ENCODE results near the gene TFB2M. TPM values are rescaled to one million over a fixed set of nuclear protein-coding genes. Genes with fewer than 3 reads are reported as not detected.

TFB2M gene
- polyA plus RNA-seq, 1 donor from 2014 or later, result 19.1 TPM

- Mint-ChIP-seq H3K36me3 (no peaks in the 10 kb centered on the region), H3K27ac (peak within 1 kb of the TSS; percentile 21 to 92 (median 30)), H3K9me3 (no peaks in the 10 kb centered on the region), H3K27me3 (no peaks in the 10 kb centered on the region), H3K4me1 (peaks cover 10 to 21% (median 18%) of the 10 kb centered on the region in 3 donors), H3K4me3 (peak within 1 kb of the TSS; percentile 93 to 95 (median 93))
Observed at GRCh38 chr1:246506674-246507481, 59.2 kb downstream of the TFB2M start, which contains the start of gene SMYD3. Gene SMYD3 (minus strand): TSS chr1:246507279.

- H3K27ac Mint-ChIP-seq, result peak overlapping the region in 2 of 3 donors; percentile 21 to 90
- H3K4me1 Mint-ChIP-seq, result peaks cover 10 to 21% (median 18%) of the 10 kb centered on the region in 3 donors
- no peaks in the 10 kb centered on the region for H3K27me3 Mint-ChIP-seq
- H3K9me3 Mint-ChIP-seq, result no peaks in the 10 kb centered on the region
- no peaks in the 10 kb centered on the region for H3K36me3 Mint-ChIP-seq
- H3K4me3 Mint-ChIP-seq, result peak overlapping the region; percentile 93 to 95 (median 93)
Observed at GRCh38 chr1:246506367-246506673, 59.7 kb downstream of the TFB2M start.

DNA sequence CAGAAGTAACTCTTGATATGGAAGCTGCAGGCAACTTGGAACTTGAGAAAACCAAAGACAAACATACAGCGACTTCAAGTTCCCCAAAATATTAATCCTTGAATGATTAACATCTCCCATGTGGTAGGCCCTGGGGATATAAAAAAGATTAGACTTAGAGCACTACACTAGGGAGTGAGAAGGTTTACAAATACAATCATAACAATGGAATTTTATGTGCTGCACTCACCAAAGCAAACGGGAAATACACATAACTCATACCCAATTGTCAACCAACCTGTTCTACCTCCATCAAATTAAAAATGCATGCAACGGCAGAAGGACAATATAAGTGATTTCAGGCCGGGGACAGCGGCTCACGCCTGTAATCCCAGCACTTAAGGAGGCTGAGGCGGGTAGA, 62.7 kb downstream of the TFB2M start:
- Mint-ChIP-seq H3K27ac (no peak overlapping the region), H3K36me3 (no peaks in the 10 kb centered on the region), H3K27me3 (no peaks in the 10 kb centered on the region), H3K4me3 (peak overlapping the region in 2 of 4 donors; percentile 39 to 68), H3K4me1 (peaks cover 10 to 25% (median 18%) of the 10 kb centered on the region in 3 donors), H3K9me3 (no peaks in the 10 kb centered on the region)

DNA sequence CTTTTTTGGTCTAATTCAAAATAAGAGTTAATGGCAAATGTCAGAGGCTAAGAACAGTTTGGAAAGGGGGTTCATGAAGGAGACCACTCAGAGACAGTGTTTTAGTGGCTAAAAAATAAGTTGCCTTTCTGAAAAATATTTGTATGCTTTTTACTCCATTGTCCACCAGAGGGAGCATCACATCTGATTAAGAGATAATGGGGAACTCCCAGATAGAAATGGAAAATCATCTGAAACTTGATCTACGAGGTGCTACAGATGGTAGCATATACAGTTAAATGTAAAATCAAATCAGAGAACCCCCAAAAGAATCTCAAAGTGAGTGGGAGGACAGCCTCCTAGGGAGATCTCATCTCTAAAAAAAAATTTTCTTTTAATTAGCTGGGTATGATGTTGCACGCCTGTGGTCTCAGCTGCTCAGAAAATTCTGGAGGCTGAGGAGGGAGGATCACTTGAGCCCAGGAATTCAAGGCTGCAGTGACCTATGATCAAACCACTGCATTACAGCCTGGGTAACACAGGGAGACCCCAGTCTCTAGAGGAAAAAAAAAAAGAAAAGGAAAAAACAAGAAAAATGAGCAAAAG, 68.6 kb downstream of the TFB2M start:
- Mint-ChIP-seq H3K4me3 (no peak overlapping the region), H3K4me1 (peaks cover 5 to 7% (median 6%) of the 10 kb centered on the region in 3 donors), H3K27me3 (no peaks in the 10 kb centered on the region), H3K9me3 (no peaks in the 10 kb centered on the region), H3K27ac (no peak overlapping the region), H3K36me3 (no peaks in the 10 kb centered on the region)

DNA sequence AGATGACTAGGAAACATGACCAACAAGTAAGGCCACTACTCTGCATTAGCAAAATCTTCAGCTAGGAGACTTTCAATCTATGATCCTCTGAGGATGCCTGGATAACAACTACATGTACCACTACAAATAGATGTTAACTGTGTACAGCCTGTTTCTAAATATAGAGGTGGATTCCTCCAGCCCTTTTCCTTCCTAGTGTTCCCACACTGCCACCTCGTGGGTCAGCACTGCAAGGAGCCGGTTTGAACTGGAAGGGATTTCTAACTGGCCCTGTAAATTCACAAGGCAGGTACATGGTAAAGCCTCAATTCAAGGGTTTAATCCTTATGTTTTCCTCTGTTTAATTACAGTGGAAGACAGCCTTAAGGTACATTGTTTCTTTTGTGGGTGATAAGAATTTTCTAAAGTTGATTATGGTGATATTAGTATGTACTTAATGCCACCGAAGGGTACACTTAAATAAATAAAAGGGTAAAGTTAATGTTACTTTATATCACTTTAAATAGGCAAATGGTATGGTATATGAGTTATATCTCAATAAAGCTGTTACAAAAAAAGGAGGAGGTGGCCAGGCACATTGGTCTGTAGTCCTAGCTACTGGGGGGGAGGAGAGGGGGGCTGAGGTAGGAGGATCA, 73.3 kb downstream of the TFB2M start:
- no peak overlapping the region for H3K27ac Mint-ChIP-seq
- no peaks in the 10 kb centered on the region for H3K27me3 Mint-ChIP-seq
- no peak overlapping the region for H3K4me3 Mint-ChIP-seq
- peaks cover 1 to 6% (median 5%) of the 10 kb centered on the region in 3 donors for H3K4me1 Mint-ChIP-seq
- no peaks in the 10 kb centered on the region for H3K36me3 Mint-ChIP-seq
- no peaks in the 10 kb centered on the region for H3K9me3 Mint-ChIP-seq

GRCh38 chr1:246491551-246492053, 74.5 kb downstream of the TFB2M start:
- no peaks in the 10 kb centered on the region for H3K27me3 Mint-ChIP-seq
- H3K36me3 Mint-ChIP-seq, result peaks cover 2% of the 10 kb centered on the region
- no peak overlapping the region for H3K27ac Mint-ChIP-seq
- no peaks in the 10 kb centered on the region for H3K9me3 Mint-ChIP-seq
- H3K4me1 Mint-ChIP-seq, result peaks cover 3 to 6% (median 3%) of the 10 kb centered on the region in 3 donors
- no peak overlapping the region for H3K4me3 Mint-ChIP-seq

Other genes with a start within 250 kb of the TFB2M start
- 35.9 TPM for gene SMYD3, start 59.0 kb downstream of the TFB2M start, polyA plus RNA-seq
- gene CNST, start 195 bp upstream of the TFB2M start, polyA plus RNA-seq, result 51.6 TPM
- gene SCCPDH, start 158.1 kb upstream of the TFB2M start, polyA plus RNA-seq, result 9.5 TPM